Motor neuron (in vitro differentiated cells): Measurements from ENCODE around the gene GRXCR1. TPM values are rescaled to one million over a fixed set of nuclear protein-coding genes. Genes with fewer than 3 reads are reported as not detected.

Source experiments
- ATAC-seq, 8 experiments: fragments of 200-7000 bp; cut with Tn5 transposase; replicated peaks in 6 of 8; 2 replicates each; pipeline ENCODE4 v1.8.0; 2021; ENCODE audit warnings: mild to moderate bottlenecking in 8 of 8, moderate library complexity in 8 of 8
- H3K27ac ChIP-seq, 2 donors: fragments of 250-450 bp; sonication (Bioruptor Pico); 2 replicates each; pipeline ENCODE4 v1.9.0; 2021; ENCODE audit warnings: antibody characterized with exemption in 2 of 2, mild to moderate bottlenecking in 2 of 2, moderate library complexity in 1 of 2
- H3K4me1 ChIP-seq, 2 donors: fragments of 250-450 bp; sonication (Bioruptor Pico); replicated peaks in 1 of 2; 2 replicates each; pipeline ENCODE4 v1.6.1; 2021; ENCODE audit warnings: antibody characterized with exemption in 2 of 2, mild to moderate bottlenecking in 2 of 2, moderate library complexity in 1 of 2
- H3K4me3 ChIP-seq, 5 donors: fragments of 250-450 bp; sonication (Bioruptor Pico); 2 replicates each; pipeline ENCODE4 v1.9.0; 2021; ENCODE audit warnings: antibody characterized with exemption in 5 of 5, mild to moderate bottlenecking in 5 of 5, moderate library complexity in 4 of 5
- WGBS, 10 experiments: fragments of 450-650 bp; shearing (Covaris generic); methylation state at CpG; one replicate each; pipeline ENCODE4 v1.0.0; 2022; 5-methylcytosine and 5-hydroxymethylcytosine counted together
- in situ Hi-C, 9 experiments: fragments of 400-800 bp; cut with MboI; loops; one replicate each; pipeline ENCODE4 v1.15.0; 2021; ENCODE audit warnings: low sequenced_read_pairs in 9 of 9, low pct_unique_long_range_greater_than_20kb in 2 of 9; ENCODE audit not compliant: unreplicated experiment in 9 of 9
- total RNA-seq, 8 experiments: library from RNA; unstranded; fragments of 300-600 nt; gene quantifications; 2 replicates each; pipeline versions ENCODE4 v1.2.3 to v1.2.4, GENCODE V29; 2022

Gene GRXCR1
- total RNA-seq, 8 experiments from 2014 or later: not detected

DNA sequence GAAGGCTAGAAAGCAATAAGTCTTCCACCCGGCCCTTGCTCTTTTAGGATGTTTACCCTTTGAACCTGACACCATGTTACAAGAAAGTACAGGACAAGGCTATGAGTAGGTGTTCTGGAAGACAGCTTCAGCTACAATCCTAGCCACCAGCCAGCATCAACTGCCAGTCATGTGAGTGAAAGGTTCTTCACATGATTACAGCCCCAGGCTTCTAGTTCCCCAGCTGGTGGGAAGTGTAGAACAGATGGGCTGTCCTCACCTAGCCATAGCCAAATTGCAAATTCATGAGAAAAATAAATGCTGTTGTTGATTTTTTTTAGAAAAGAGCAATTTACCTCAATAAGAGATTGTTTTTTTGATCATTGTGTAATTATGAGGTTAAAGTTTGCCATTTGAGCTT lies 60.8 kb downstream of the GRXCR1 start:
- 0 to 86% (median 52%) methylated on average over 1 of the region's 1 CpG; no CpG with 5 or more reads in 6 of the 10 experiments for WGBS, 10 experiments
- no peak for ATAC-seq
- Histone ChIP-seq H3K27ac (no peak overlapping the region), H3K4me1 (peaks cover 4 to 29% of the 10 kb centered on the region in 2 donors), H3K4me3 (no peak overlapping the region)
- in situ Hi-C loops: loop anchor here in 3 of 9 experiments (10.0 to 25.0 kb wide), 2 partner anchors 389 to 391 kb away; no protein-coding TSS in a partner anchor

DNA sequence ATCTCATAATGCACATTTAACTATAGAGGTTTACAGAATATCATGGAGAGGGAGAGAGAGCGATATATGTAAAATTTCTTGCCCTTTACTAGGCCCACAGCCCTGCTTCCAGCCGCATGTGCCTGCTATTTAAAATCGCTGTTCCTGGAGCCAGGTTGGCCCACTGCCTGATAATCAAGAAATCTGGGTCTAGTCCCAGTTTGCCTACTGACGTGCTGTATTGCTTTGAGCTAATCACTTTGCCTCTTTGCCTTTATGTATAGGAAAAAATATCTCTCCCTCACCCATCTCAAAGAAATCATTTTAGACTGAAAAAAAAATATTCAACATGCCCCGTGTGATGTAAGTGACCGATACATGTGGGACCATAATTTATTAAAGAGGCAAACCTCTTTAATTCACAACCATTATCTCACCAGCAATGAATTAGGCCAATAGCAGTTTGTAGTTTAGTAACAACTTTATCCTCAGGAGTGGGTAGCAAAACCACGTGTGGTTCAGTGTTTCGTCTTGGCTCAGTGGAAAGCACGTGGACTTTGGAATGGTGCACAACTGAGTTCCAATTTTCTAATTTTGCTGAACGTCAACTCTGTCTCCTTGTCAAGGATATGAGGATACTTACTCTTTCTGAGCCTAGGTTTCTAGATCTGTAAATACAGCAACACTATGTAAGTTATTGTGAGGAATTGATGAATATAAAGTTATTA lies 62.6 kb downstream of the GRXCR1 start:
- Histone ChIP-seq H3K4me3 (no peak overlapping the region), H3K4me1 (peaks cover 4 to 29% of the 10 kb centered on the region in 2 donors), H3K27ac (peak overlapping the region in 1 of 2 donors; percentile 74)
- 6 to 92% (median 59%) methylated on average over 2 to 10 of the region's 10 CpGs for WGBS, 10 experiments
- in situ Hi-C loops: loop anchor here in 3 of 9 experiments (10.0 to 25.0 kb wide), 2 partner anchors 390 to 393 kb away; no protein-coding TSS in a partner anchor
- peak in 4 of 8 experiments; percentile 36 to 61 (median 55) for ATAC-seq

DNA sequence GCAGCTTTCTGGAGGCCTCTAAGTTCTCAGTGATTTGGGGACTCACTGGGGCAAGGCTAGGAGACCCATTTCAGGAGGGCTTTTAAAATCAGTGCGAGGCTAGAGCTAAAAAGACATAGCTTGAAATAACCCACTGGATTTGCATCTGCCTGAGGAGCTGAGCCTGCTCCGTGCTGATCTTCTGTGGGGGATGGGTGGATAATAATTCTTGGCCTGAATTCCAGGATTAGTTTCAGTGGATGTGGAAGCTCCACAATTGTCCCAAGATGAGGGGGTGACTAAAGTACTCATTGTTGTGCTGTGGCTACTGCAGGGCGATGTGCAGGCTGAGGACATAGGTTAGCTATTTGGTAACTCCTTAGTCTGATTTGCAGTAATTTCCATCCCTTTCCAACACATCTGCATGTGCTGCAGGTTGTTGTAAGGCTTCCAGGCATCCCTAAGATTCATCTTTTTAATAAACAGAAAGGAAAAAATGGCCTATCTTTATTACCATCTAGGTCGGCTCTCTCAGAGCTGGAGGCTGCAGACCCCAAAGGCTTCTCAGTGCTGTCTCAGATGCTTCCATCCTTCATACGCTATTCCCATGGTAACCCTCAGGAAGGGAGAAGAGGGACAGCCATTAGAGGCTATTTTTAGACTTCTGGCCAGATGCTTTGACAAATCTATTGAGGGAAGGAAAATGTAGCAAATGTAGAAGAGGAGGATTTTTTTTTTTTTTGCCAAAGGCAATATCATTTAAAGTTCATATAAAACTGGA lies 63.4 kb downstream of the GRXCR1 start:
- H3K27ac ChIP-seq: peak overlapping the region; percentile 29 to 74
- peaks cover 4 to 29% of the 10 kb centered on the region in 2 donors for H3K4me1 ChIP-seq
- 0 to 82% (median 32%) methylated on average over 1 to 5 of the region's 5 CpGs for WGBS, 10 experiments
- no peak overlapping the region for H3K4me3 ChIP-seq
- ATAC-seq: peak in 5 of 8 experiments; percentile 91 to 97 (median 95)
- in situ Hi-C loops: loop anchor here in 3 of 9 experiments (10.0 to 25.0 kb wide), 2 partner anchors 391 to 394 kb away; no protein-coding TSS in a partner anchor

DNA sequence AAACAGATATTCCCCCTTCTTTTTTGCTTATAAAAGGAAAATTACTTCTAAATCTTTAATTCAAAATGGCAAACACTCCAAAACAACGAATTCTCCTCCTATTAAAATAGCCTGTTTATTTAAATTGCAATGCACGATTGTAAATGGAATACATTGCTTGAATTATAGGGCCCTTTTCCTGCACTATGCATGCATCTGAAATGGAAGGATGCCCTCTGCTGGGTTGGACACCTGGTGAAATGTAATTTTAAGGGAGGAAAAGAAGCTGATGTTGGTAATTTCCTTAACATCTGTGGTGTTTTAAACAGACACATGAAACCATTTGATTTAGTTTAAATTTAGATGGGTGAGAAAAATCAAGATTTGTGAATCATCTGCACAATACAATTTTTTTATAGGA lies 72.8 kb downstream of the GRXCR1 start:
- peak in 4 of 8 experiments; percentile 44 to 59 (median 48) for ATAC-seq
- in situ Hi-C loops: loop anchor here in 3 of 9 experiments (10.0 to 25.0 kb wide), 2 partner anchors 401 to 403 kb away; no protein-coding TSS in a partner anchor
- no peak overlapping the region for H3K4me3 ChIP-seq
- 0 to 29% (median 11%) methylated on average over 1 to 2 of the region's 2 CpGs; no CpG with 5 or more reads in 1 of the 10 experiments for WGBS, 10 experiments
- peaks cover 3 to 13% of the 10 kb centered on the region in 2 donors for H3K4me1 ChIP-seq
- H3K27ac ChIP-seq: no peak overlapping the region

DNA sequence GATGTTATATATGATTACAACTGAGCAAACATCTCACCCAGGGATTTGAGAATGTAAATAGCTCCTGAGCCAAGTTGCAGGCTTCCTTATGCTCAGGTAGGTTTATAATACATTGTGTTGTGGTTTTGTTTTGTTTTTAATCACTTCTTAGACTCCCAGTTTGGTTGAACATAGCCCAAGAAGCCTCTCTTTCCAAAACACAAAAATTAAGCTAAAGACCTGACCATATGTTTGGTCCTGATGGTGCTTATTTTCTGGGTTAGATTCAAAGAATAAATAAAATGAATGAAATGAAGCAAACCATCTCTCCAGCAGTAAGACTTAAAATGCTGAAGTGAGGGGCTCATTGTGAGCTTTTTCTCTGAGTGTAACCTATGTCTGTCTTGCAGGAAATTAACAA lies 93.5 kb downstream of the GRXCR1 start:
- Histone ChIP-seq H3K4me1 (no peaks in the 10 kb centered on the region), H3K4me3 (no peak overlapping the region), H3K27ac (no peak overlapping the region)
- in situ Hi-C loops: loop anchor here in 2 of 9 experiments (25.0 kb wide), 1 partner anchor 1651 kb away; no protein-coding TSS in a partner anchor
- ATAC-seq: no peak

DNA sequence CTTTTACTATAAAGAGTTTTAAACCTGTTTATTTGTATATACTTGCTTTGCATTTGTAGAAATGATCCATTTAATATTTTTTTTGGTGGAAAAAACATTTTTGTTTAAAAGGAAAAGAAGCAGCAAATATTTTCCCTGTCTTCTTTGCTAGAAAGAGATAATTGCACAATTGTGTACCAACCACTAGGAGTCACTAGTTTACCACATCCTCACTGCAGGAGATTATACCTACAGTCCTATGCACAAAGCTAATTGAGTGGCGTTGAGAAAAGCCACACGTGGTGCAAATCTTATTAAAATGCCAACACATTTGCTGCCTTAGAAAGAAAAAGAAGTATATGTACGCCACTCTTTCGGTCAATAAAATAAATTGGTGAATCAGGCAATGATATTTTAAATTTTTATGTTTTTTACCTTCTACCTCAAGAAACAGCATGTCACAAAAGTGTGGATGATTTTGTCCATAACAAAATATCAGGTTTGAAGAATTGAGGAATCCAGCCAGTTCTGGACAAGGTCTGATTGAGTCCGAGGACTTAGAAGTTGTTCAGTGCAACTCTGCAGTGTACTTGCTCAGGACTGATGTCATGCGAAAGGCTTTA lies 102.9 kb downstream of the GRXCR1 start:
- WGBS, 10 experiments: 4 to 63% (median 37%) methylated on average over 3 to 6 of the region's 6 CpGs; no CpG with 5 or more reads in 1 of the 10 experiments
- Histone ChIP-seq H3K4me1 (no peaks in the 10 kb centered on the region), H3K27ac (no peak overlapping the region), H3K4me3 (no peak overlapping the region)
- in situ Hi-C loops: loop anchor here in 2 of 9 experiments (25.0 kb wide), 1 partner anchor 1642 kb away; no protein-coding TSS in a partner anchor
- peak in 7 of 8 experiments; percentile 39 to 76 (median 65) for ATAC-seq

DNA sequence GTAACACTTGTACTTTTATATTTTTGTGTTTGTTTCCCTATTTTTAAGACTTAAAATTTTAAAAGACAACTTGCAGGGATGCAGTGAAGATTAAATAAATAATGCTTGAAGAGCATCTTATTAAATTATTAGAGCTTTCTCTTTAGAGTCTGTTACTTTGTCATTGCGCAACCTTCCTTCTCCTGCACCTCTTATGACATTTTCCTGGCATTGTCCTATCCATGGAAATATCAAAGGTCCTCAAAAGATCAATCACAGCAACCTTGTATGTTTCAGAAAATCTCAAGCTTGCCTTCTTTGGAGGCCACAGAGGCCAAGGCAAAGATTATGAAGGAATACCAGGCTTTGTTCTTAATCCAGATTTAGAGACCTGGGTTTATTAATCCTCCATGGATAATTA lies 116.3 kb downstream of the GRXCR1 start:
- ATAC-seq: no peak
- Histone ChIP-seq H3K27ac (no peak overlapping the region), H3K4me1 (no peaks in the 10 kb centered on the region), H3K4me3 (no peak overlapping the region)
- 0 to 100% (median 100%) methylated on average over 1 of the region's 1 CpG; no CpG with 5 or more reads in 3 of the 10 experiments for WGBS, 10 experiments
- in situ Hi-C loops: no loop called here

DNA sequence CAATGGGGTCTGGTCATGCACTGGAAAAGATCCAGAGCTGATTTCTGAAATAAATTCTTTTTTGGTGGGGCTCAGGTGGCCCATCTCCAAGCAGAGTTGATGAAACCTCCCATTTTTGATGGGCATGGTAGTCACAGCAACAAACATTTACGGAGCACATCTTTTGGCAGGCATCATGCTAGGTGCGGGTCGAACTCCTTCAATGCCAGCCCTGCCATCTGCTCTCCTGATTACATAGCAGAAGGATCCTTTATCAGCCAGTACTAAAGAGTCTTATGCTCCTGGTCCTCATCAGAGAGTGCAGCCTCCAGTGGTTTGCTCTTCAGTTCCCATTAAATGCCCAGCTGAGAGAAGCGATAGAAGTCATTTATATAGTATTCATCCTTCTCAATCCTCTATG lies 121.7 kb downstream of the GRXCR1 start:
- in situ Hi-C loops: no loop called here
- H3K4me1 ChIP-seq: no peaks in the 10 kb centered on the region
- 8 to 100% (median 85%) methylated on average over 1 to 4 of the region's 4 CpGs; no CpG with 5 or more reads in 4 of the 10 experiments for WGBS, 10 experiments
- no peak for ATAC-seq
- H3K4me3 ChIP-seq: no peak overlapping the region
- no peak overlapping the region for H3K27ac ChIP-seq

DNA sequence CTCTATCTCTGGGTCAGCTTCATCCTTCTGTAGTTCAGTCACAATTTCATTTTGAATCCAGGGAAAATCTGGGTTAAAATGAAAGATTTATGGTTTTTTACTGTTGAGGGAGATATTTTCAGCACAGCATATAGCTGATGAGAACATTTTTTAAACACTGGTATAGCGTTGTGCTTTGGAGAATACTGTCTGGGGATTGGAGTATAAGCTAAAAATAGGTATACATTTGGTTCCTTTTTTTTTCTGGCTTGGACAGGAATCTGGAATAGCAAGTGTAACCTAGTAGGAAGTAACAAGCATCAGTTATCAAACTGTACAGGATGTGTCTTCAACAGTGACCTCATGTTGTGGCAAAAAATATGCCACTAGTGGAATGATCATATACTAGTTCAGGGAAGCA lies 149.1 kb downstream of the GRXCR1 start:
- in situ Hi-C loops: no loop called here
- no peak overlapping the region for H3K27ac ChIP-seq
- ATAC-seq: peak in 3 of 8 experiments; percentile 52 to 82 (median 81)
- no peak overlapping the region for H3K4me3 ChIP-seq
- whole genome bisulfite sequencing, 10 experiments: 0 to 100% (median 57%) methylated on average over 1 of the region's 1 CpG; no CpG with 5 or more reads in 3 of the 10 experiments
- peaks cover 0 to 21% of the 10 kb centered on the region in 2 donors for H3K4me1 ChIP-seq

DNA sequence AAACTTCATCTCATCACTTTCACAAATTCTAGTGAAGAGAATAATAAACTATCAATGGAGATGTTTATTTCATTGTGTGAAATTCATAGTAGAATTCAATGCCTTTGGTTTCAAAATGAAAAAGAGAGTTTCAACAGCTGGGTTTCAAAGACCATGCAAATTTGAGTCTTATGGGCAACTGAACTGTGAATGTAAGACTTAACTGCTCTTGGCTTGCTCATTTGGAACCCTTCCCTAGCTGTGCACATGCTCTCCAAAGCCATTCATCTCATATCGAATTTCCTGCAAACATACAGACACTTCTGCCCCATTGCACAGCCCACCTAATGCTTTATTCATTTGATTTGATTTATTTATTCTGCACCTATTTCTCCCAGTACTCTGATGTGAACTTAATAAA lies 154.5 kb downstream of the GRXCR1 start:
- H3K4me1 ChIP-seq: peaks cover 0 to 2% of the 10 kb centered on the region in 2 donors
- H3K27ac ChIP-seq: no peak overlapping the region
- in situ Hi-C loops: no loop called here
- ATAC-seq: no peak
- 0 to 80% (median 50%) methylated on average over 1 of the region's 1 CpG; no CpG with 5 or more reads in 2 of the 10 experiments for WGBS, 10 experiments
- H3K4me3 ChIP-seq: no peak overlapping the region

DNA sequence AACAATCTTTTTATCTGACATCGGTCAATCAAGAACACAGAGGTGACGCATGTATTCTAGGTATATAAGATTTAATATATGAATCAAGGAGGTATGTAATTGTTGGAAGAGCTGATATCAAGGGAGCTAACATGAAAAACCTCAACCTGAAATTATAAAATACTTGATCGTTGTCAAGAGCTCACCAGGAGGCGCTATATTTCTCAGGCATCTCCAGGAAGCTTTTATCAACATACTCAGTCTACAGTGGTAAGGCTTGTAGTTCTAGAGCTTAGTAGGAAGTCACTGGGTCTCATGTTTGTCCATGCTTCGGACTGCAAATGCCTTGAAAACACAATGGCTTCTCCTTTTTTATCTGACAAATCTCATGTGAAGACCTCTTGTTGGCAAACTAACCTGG lies 156.1 kb downstream of the GRXCR1 start:
- Histone ChIP-seq H3K4me3 (no peak overlapping the region), H3K27ac (no peak overlapping the region), H3K4me1 (peaks cover 0 to 2% of the 10 kb centered on the region in 2 donors)
- ATAC-seq: no peak
- in situ Hi-C loops: no loop called here
- WGBS, 10 experiments: 12 to 92% (median 74%) methylated on average over 2 to 5 of the region's 5 CpGs

DNA sequence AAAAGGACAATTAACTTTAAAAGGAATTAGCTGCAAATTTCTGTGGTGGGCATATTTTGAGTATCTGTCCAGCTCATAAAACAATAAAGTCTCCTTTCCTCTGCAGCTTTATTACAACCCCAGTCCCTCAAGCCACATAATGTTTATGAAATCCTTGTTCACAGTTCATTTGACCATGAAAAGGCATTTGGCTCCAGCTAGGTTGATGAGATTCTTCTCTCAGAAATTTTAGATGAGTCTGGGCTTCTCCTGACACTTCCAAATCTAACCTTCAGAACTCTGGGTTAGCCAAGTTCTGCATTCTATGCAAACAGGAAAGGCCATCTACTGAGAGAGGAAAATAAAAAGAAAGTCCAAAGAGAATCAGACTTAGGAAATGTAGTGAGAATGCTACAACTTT lies 156.8 kb downstream of the GRXCR1 start:
- H3K4me1 ChIP-seq: peaks cover 0 to 2% of the 10 kb centered on the region in 2 donors
- no peak overlapping the region for H3K27ac ChIP-seq
- H3K4me3 ChIP-seq: no peak overlapping the region
- ATAC-seq: no peak
- in situ Hi-C loops: no loop called here

DNA sequence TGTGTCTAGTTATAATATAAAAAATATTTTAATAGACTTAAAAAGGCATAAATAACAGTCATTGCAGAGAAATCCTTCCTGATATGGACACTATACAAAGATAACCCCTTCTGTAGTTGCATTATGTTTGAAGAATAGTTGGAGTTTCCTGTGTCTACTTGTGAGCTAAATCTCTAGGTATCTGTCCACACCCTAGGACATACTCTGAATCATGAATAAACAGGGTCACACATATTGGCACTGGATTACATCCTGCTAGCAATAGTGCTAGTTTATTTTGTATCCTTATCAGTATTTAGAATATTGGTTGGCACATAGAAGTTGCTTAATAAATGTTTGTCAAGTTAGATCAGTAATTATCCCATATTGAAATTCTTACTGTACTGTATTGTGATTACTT lies 173.9 kb downstream of the GRXCR1 start:
- Histone ChIP-seq H3K4me3 (no peak overlapping the region), H3K27ac (no peak overlapping the region), H3K4me1 (no peaks in the 10 kb centered on the region)
- no peak for ATAC-seq
- in situ Hi-C loops: no loop called here
